ENCODE results near the gene GINS2. TPM values are rescaled to one million over a fixed set of nuclear protein-coding genes. Genes with fewer than 3 reads are reported as not detected.

GINS2 gene
- total RNA-seq, 1 donor from 2014 or later = 87.4 TPM

GRCh38 chr16:85722128-85722893 lies 33.6 kb upstream of the GINS2 start:
- H3K9me3 Mint-ChIP-seq = no peaks in the 10 kb centered on the region
- no peaks in the 10 kb centered on the region for H3K27me3 Mint-ChIP-seq
- DNase-seq = no peak
- no peaks in the 10 kb centered on the region for H3K4me1 Mint-ChIP-seq
- no peaks in the 10 kb centered on the region for H3K36me3 Mint-ChIP-seq (ENCODE audit: low read depth)
- intact Hi-C loops (cut with micrococcal nuclease) = no loop called here
- H3K4me3 Mint-ChIP-seq = no peak overlapping the region
- H3K27ac Mint-ChIP-seq = no peak overlapping the region

DNA sequence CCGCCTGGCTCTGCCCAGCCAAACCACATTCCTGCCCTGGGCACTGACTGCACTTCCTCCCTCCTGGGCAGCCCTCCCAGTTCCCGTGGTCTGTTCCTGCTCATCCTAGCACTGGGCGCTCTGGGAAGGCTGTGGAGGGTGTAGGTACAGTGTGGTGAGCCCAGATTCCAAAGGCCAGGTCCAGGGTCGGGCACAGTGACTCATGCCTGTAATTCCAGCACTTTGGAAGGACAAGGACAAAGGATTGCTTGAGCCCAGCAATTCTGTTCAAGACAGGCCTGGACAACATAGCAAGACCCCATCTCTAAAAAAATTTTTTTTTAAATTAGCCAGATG lies 31.5 kb upstream of the GINS2 start:
- DNase-seq = no peak
- Mint-ChIP-seq H3K27ac (no peak overlapping the region), H3K27me3 (peaks cover 12% of the 10 kb centered on the region), H3K4me3 (no peak overlapping the region), H3K4me1 (peaks cover 3% of the 10 kb centered on the region), H3K36me3 (ENCODE audit: low read depth) (no peaks in the 10 kb centered on the region), H3K9me3 (no peaks in the 10 kb centered on the region)
- intact Hi-C loops (cut with micrococcal nuclease) = no loop called here

DNA sequence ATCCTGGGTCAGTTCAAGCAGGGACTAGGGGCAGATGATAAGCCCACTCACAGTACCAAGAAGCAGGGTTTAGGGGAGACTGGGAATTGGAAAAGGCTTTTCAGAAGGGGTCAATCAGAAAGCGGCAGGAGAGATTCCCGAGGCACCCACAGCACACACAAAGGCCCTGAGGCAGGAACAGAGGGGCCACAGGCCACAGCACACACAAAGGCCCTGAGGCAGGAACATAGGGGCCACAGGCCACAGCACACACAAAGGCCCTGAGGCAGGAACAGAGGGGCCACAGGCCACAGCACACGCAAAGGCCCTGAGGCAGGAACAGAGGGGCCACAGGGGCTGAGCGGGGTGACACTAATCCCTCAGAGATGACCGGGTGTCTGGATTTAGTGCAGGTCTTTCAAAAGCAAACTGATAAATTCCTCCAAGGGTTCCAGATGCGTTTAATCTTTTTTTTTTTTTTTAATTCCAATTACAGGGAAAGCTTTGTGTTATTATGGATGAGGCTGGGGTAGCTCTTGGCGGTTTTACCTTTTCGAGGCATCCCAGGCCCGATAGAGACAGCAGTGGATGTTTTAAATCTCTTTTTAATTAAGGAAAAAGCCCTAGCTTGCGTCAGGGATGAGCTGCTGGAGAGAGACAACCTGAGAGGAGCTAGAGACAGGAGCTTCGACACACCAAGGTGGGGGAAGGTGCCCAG lies 31.0 kb upstream of the GINS2 start:
- no peak for DNase-seq
- Mint-ChIP-seq H3K36me3 (ENCODE audit: low read depth) (no peaks in the 10 kb centered on the region), H3K9me3 (no peaks in the 10 kb centered on the region), H3K27me3 (peaks cover 16% of the 10 kb centered on the region), H3K27ac (no peak overlapping the region), H3K4me1 (peaks cover 3% of the 10 kb centered on the region), H3K4me3 (no peak overlapping the region)
- intact Hi-C loops (cut with micrococcal nuclease) = loop anchor here (2.0 to 5.0 kb wide), 3 partner anchors 299 to 417 kb away; no protein-coding TSS in a partner anchor

DNA sequence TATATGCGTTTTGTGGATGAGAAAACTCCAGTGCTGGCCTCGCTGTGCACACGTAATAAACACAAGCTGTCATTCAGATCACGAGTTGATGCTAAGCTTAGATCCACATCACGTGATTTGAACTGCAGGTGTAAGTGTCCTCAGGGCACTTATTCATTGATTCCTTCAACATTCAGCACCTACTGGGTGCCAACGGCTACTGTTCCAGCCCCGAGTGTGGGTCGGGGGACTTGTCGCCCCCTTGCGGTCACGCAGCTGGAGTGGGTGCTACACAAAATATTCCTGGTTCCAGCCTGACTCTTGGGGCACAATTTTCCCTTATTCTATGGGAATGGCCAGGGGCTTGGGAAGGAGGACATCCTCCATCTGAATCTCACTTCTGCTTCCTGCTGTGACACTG lies 29.9 kb upstream of the GINS2 start:
- no peaks in the 10 kb centered on the region for H3K9me3 Mint-ChIP-seq
- no peak overlapping the region for H3K27ac Mint-ChIP-seq
- peaks cover 3% of the 10 kb centered on the region for H3K4me1 Mint-ChIP-seq
- peak; percentile 61 for DNase-seq
- intact Hi-C loops (cut with micrococcal nuclease) = loop anchor here (1.0 to 5.0 kb wide), 4 partner anchors 59 to 416 kb away; no protein-coding TSS in a partner anchor
- no peaks in the 10 kb centered on the region for H3K36me3 Mint-ChIP-seq (ENCODE audit: low read depth)
- no peak overlapping the region for H3K4me3 Mint-ChIP-seq
- peaks cover 16% of the 10 kb centered on the region for H3K27me3 Mint-ChIP-seq

DNA sequence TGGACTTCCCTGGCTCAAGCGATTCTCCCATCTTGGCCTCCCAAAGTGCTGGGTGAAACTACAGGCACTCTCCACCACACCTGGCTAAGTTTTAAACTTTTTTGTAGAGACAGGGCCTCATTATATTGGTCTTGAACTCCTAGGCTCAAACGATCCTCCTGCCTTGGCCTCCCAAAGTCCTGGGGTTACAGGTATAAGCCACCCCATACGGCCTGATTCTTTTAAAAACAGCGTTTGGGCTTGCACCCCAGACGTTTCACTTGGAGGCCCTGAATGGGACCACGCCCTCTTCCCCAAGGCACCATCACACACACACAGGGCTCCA lies 29.4 kb upstream of the GINS2 start:
- H3K27ac Mint-ChIP-seq = no peak overlapping the region
- no peak overlapping the region for H3K4me3 Mint-ChIP-seq
- intact Hi-C loops (cut with micrococcal nuclease) = loop anchor here (1.0 to 5.0 kb wide), 4 partner anchors 59 to 416 kb away; no protein-coding TSS in a partner anchor
- H3K27me3 Mint-ChIP-seq = peaks cover 16% of the 10 kb centered on the region
- no peaks in the 10 kb centered on the region for H3K9me3 Mint-ChIP-seq
- DNase-seq = no peak
- H3K36me3 Mint-ChIP-seq (ENCODE audit: low read depth) = no peaks in the 10 kb centered on the region
- peaks cover 3% of the 10 kb centered on the region for H3K4me1 Mint-ChIP-seq

- Mint-ChIP-seq H3K4me1 (peaks cover 3% of the 10 kb centered on the region), H3K36me3 (ENCODE audit: low read depth) (no peaks in the 10 kb centered on the region), H3K4me3 (no peak overlapping the region), H3K27ac (no peak overlapping the region), H3K9me3 (no peaks in the 10 kb centered on the region), H3K27me3 (peaks cover 16% of the 10 kb centered on the region)
- intact Hi-C loops (cut with micrococcal nuclease) = loop anchor here (1.0 to 5.0 kb wide), 4 partner anchors 58 to 415 kb away; no protein-coding TSS in a partner anchor
- DNase-seq = peak; percentile 88
Measured at GRCh38 chr16:85717393-85718152, 28.8 kb upstream of the GINS2 start.

DNA sequence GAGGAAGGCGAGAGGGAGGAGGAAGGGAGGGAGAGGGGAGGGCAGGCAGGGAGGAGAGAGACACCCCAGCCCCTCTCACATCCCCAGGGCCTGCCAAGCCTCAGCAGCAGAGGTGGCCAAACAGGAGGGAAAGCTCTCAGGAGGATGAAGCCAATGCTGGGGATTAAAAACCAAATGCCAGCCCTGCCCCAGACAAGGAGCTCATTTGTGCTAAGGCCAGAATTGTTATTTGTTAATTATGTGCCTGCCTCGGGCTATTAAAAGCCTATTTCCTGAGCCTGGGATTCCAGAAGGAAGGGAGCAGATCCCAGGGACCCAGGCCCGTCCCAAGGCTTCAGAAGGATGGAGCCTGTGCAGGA lies 27.9 kb upstream of the GINS2 start:
- peaks cover 16% of the 10 kb centered on the region for H3K27me3 Mint-ChIP-seq
- no peaks in the 10 kb centered on the region for H3K36me3 Mint-ChIP-seq (ENCODE audit: low read depth)
- DNase-seq = no peak
- H3K4me1 Mint-ChIP-seq = peaks cover 3% of the 10 kb centered on the region
- peaks cover 3% of the 10 kb centered on the region for H3K9me3 Mint-ChIP-seq
- intact Hi-C loops (cut with micrococcal nuclease) = loop anchor here (5.0 kb wide), 1 partner anchor 414 kb away; no protein-coding TSS in a partner anchor
- no peak overlapping the region for H3K4me3 Mint-ChIP-seq
- H3K27ac Mint-ChIP-seq = no peak overlapping the region

- intact Hi-C loops (cut with micrococcal nuclease) = loop anchor here (5.0 kb wide), 1 partner anchor 414 kb away; no protein-coding TSS in a partner anchor
- no peaks in the 10 kb centered on the region for H3K36me3 Mint-ChIP-seq (ENCODE audit: low read depth)
- H3K4me1 Mint-ChIP-seq = peaks cover 3% of the 10 kb centered on the region
- H3K4me3 Mint-ChIP-seq = no peak overlapping the region
- no peak overlapping the region for H3K27ac Mint-ChIP-seq
- H3K27me3 Mint-ChIP-seq = peaks cover 16% of the 10 kb centered on the region
- no peak for DNase-seq
- peaks cover 3% of the 10 kb centered on the region for H3K9me3 Mint-ChIP-seq
Measured at GRCh38 chr16:85716022-85716679, 27.4 kb upstream of the GINS2 start.

DNA sequence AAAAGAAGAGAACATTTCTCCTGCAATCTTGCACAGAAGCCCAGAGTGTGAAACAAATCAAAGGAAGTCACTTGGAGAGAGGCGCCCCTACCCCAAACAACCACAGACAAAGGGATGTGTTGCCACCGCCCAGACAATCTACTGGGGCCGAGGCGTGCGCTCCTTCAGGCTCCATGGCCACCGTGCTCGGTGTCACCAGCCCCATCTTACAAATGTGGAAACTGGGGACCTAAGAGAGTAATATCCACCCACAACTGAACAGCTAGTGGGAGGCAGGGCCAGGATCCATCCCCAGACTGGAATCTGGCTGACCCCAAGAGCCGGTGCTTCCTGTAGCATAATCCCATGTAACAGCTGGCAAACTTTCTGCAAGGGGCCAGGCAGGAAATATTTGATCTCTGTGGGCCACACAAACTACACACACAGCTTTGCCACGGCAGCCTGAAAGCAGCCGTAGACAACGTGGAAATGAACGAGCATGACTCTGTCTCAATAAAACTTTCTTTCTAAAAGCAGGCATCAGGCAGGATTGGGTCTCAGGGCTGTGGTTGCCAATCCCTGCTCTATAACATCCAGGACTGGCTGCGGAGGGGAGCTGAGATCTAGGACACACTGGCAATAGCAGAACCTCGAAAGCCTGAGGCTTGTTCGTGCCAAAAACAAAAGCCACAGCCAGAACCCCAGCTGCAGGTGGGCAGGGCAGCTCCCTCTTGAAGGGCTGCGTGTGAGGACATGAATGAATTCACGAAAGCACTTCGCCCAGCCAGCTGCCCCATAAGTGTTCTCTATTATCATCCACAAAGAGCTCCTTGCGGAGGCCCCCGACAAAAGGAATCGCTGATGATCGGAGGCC lies 26.6 kb upstream of the GINS2 start:
- Mint-ChIP-seq H3K4me1 (peaks cover 3% of the 10 kb centered on the region), H3K36me3 (ENCODE audit: low read depth) (no peaks in the 10 kb centered on the region), H3K27ac (no peak overlapping the region), H3K4me3 (no peak overlapping the region), H3K27me3 (peaks cover 16% of the 10 kb centered on the region), H3K9me3 (peaks cover 3% of the 10 kb centered on the region)
- intact Hi-C loops (cut with micrococcal nuclease) = loop anchor here (5.0 kb wide), 1 partner anchor 413 kb away; no protein-coding TSS in a partner anchor
- DNase-seq = no peak

GRCh38 chr16:85712801-85713200 lies 24.0 kb upstream of the GINS2 start:
- Mint-ChIP-seq H3K27me3 (peaks cover 16% of the 10 kb centered on the region), H3K4me1 (peaks cover 3% of the 10 kb centered on the region), H3K9me3 (peaks cover 3% of the 10 kb centered on the region), H3K27ac (no peak overlapping the region), H3K36me3 (ENCODE audit: low read depth) (no peaks in the 10 kb centered on the region), H3K4me3 (no peak overlapping the region)
- intact Hi-C loops (cut with micrococcal nuclease) = no loop called here
- no peak for DNase-seq

GRCh38 chr16:85711982-85712587 lies 23.3 kb upstream of the GINS2 start:
- no peak for DNase-seq
- H3K36me3 Mint-ChIP-seq (ENCODE audit: low read depth) = no peaks in the 10 kb centered on the region
- H3K27me3 Mint-ChIP-seq = peaks cover 16% of the 10 kb centered on the region
- intact Hi-C loops (cut with micrococcal nuclease) = no loop called here
- no peak overlapping the region for H3K27ac Mint-ChIP-seq
- H3K9me3 Mint-ChIP-seq = peaks cover 3% of the 10 kb centered on the region
- peaks cover 3% of the 10 kb centered on the region for H3K4me1 Mint-ChIP-seq
- H3K4me3 Mint-ChIP-seq = no peak overlapping the region

GRCh38 chr16:85710732-85711131 lies 22.0 kb upstream of the GINS2 start:
- H3K4me3 Mint-ChIP-seq = no peak overlapping the region
- no peak overlapping the region for H3K27ac Mint-ChIP-seq
- H3K36me3 Mint-ChIP-seq (ENCODE audit: low read depth) = no peaks in the 10 kb centered on the region
- peaks cover 3% of the 10 kb centered on the region for H3K9me3 Mint-ChIP-seq
- peaks cover 3% of the 10 kb centered on the region for H3K4me1 Mint-ChIP-seq
- no peak for DNase-seq
- peaks cover 8% of the 10 kb centered on the region for H3K27me3 Mint-ChIP-seq
- intact Hi-C loops (cut with micrococcal nuclease) = no loop called here

Data from activated CD4-positive, alpha-beta T cell treated with anti-CD3 and anti-CD28 coated beads, Interleukin-2, amount 10 ng/mL, durations not matched to agents 24 days and 14 days (primary cell).